ENCODE results near the gene HSPH1. TPM values are rescaled to one million over a fixed set of nuclear protein-coding genes. Genes with fewer than 3 reads are reported as not detected.

The HSPH1 gene
- total and polyA plus RNA-seq, 2 of the 8 experiments (the other 6 are each of a cell fraction or from before 2014, with no cell fraction given), result 14.2 to 145 TPM

GRCh38 chr13:31089649-31090048 is 72.1 kb downstream of the HSPH1 start:
- H3K4ac ChIP-seq (replicated peaks; ENCODE audit: insufficient read length, low read depth, low read length), result no peak overlapping the region
- H2AK5ac ChIP-seq (ENCODE audit: low read depth, low read length), result no peak overlapping the region
- H2AFZ ChIP-seq (ENCODE audit: low read length), result no peak overlapping the region
- H3K9ac ChIP-seq (replicated peaks in 1 of 4; ENCODE audit: extremely low read depth in 1 of 4, low read depth in 3 of 4, low read length in 3 of 4), result no peak overlapping the region
- no peak overlapping the region for H3K56ac ChIP-seq (replicated peaks; ENCODE audit: insufficient read length, low read depth, low read length)
- H3K23me2 ChIP-seq (ENCODE audit: low read depth, low read length), result no peaks in the 10 kb centered on the region
- H4K20me1 ChIP-seq (replicated peaks in 1 of 2; ENCODE audit: control insufficient read depth in 1 of 2, insufficient read depth in 2 of 2, low read length in 2 of 2), result no peaks in the 10 kb centered on the region
- WGBS, 2 experiments (ENCODE audit: extremely low coverage in 1 of 2, insufficient coverage in 1 of 2, insufficient read length in 1 of 2, insufficient replicate concordance in 2 of 2, low coverage in 1 of 2, low lambda C conversion rate in 2 of 2, missing lambda C conversion rate in 1 of 2), result 82% methylated on average over 2 of the region's 3 CpGs; no CpG with 5 or more reads in 1 of the 2 experiments
- no peak overlapping the region for H3K4me2 ChIP-seq (ENCODE audit: insufficient read depth in 1 of 2, low read depth in 2 of 2, low read length in 2 of 2)
- H3K79me2 ChIP-seq (ENCODE audit: control insufficient read depth in 1 of 2, insufficient read depth in 2 of 2, low read length in 2 of 2), result no peaks in the 10 kb centered on the region
- H4K5ac ChIP-seq (ENCODE audit: insufficient read length, low read depth, low read length), result no peak overlapping the region
- no peak overlapping the region for H2BK20ac ChIP-seq (ENCODE audit: low read length)
- H2BK120ac ChIP-seq (replicated peaks; ENCODE audit: low read depth, low read length), result no peak overlapping the region
- POLR2A ChIA-PET (ENCODE audit: partially characterized antibody), result interaction anchor here (0.5 kb wide), 1 partner anchor 596 kb away, joined by 3 read pairs; no protein-coding TSS in a partner anchor
- no peaks in the 10 kb centered on the region for H3K27me3 ChIP-seq (replicated peaks in 1 of 4; ENCODE audit: control insufficient read depth in 3 of 4, extremely low read depth in 1 of 4, insufficient read depth in 3 of 4, low read length in 3 of 4)
- no peaks in the 10 kb centered on the region for H3K36me3 ChIP-seq (ENCODE audit: control insufficient read depth in 2 of 4, insufficient read depth in 4 of 4, low read length in 3 of 4)
- FAIRE-seq (no peak), DNase-seq (ENCODE audit: low read depth in 1 of 2, low spot score in 2 of 2) (no peak)
- no peak overlapping the region for H3K14ac ChIP-seq (ENCODE audit: insufficient read length)
- no peak overlapping the region for H2BK15ac ChIP-seq (ENCODE audit: low read length)
- no peaks in the 10 kb centered on the region for H3K9me3 ChIP-seq (ENCODE audit: insufficient read depth in 2 of 2, low read depth in 1 of 2, low read length in 1 of 2)
- no peak overlapping the region for H3K23ac ChIP-seq (ENCODE audit: insufficient read length)
- H3K18ac ChIP-seq (ENCODE audit: extremely low read depth, low read length), result no peak overlapping the region
- H3K4me1 ChIP-seq (replicated peaks in 1 of 4; ENCODE audit: control insufficient read depth in 3 of 4, insufficient read depth in 4 of 4, low read length in 3 of 4), result peaks cover 0 to 3% (median 0%) of the 10 kb centered on the region in 4 experiments; a peak in 1 of 7 replicates
- no peak overlapping the region for H4K8ac ChIP-seq (ENCODE audit: extremely low read depth, insufficient read depth, low read length)
- no peak overlapping the region for H2BK5ac ChIP-seq (ENCODE audit: low read depth, low read length)
- H2BK12ac ChIP-seq (ENCODE audit: low read depth, low read length), result no peak overlapping the region
- no peaks in the 10 kb centered on the region for H3K79me1 ChIP-seq (ENCODE audit: low read depth, low read length)
- no peak overlapping the region for H3K27ac ChIP-seq (ENCODE audit: low read depth, low read length)
- no peak overlapping the region for H3K4me3 ChIP-seq (ENCODE audit: extremely low read depth in 1 of 4, insufficient read depth in 2 of 4, low read depth in 3 of 4, low read length in 4 of 4)
- no peak overlapping the region for H4K91ac ChIP-seq (replicated peaks; ENCODE audit: insufficient read length, low read length)
- CTCF ChIA-PET (ENCODE audit: partially characterized antibody), result interaction anchor here (0.8 to 2.1 kb wide), 7 partner anchors 9 to 46 kb away, joined by 3 to 8 read pairs (median 4); no protein-coding TSS in a partner anchor
- no peak for TF ChIP-seq TBP (IDR thresholded peaks at IDR 0.05; ENCODE audit: low read depth, low read length)
- no peak for TF ChIP-seq YY1 (IDR thresholded peaks at IDR 0.05; ENCODE audit: low read depth, low read length)

All from H1 (cell line).